GM19035 (cell line): Measurements from ENCODE around the gene SLAMF1.
"Not testable (repeated sequence)": the region's sequence is repeated elsewhere in the genome, so short reads cannot be mapped to it uniquely, and the experiment has no call there.

Experiments used
- ATAC-seq: cut with Tn5 transposase; IDR thresholded peaks from one replicate; pipeline ENCODE4 v1.9.1; 2021; ENCODE audit not compliant: unreplicated experiment

The SLAMF1 gene

GRCh38 chr1:160607011-160607671 lies 39.7 kb downstream of the SLAMF1 start:
- peak; percentile 66 for ATAC-seq

DNA sequence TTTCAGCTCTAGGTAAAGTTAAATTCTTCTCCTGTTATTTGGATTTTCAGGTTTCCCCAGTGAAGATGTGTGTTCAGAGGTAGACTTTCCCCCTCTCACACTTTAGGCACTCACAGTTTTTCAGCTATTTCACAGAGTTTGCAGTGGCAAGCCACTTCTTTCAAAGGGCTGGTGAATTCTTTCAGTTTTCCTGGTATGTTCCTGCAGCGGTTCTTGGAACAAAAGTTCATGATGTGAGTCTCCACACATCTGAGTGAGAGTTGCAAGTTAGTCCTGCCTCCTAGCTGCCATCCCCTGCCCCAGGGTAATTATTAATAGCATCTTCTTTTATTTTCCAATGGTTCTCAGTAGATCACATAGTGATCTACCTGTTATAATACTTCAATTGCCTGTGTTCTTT lies 40.2 kb downstream of the SLAMF1 start:
- ATAC-seq: peak; percentile 4

GRCh38 chr1:160605792-160606479 lies 40.9 kb downstream of the SLAMF1 start:
- ATAC-seq: no peak

DNA sequence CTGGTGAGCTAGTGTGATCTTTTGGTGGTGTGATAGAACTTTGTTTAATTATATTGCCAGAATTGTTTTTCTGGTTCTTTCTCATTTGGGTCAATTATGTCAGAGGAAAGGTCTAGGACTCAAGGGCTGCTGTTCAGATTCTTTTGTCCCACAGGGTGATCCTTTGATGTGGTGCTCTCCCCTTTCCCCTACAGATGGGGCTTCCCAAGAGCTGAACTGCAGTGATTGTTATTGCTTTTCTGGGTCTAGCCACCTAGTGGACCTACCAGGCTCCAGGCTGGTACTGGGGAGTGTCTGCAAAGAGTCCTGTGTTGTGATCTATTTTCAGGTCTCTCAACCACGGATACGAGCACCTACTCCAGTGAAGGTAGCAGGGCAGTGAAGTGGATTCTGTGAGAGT lies 41.6 kb downstream of the SLAMF1 start:
- ATAC-seq: no peak

- no peak for ATAC-seq
These were observed 49.1 kb downstream of the SLAMF1 start for GRCh38 chr1:160597705-160598104.

GRCh38 chr1:160597051-160597450 lies 49.8 kb downstream of the SLAMF1 start:
- ATAC-seq: no peak

DNA sequence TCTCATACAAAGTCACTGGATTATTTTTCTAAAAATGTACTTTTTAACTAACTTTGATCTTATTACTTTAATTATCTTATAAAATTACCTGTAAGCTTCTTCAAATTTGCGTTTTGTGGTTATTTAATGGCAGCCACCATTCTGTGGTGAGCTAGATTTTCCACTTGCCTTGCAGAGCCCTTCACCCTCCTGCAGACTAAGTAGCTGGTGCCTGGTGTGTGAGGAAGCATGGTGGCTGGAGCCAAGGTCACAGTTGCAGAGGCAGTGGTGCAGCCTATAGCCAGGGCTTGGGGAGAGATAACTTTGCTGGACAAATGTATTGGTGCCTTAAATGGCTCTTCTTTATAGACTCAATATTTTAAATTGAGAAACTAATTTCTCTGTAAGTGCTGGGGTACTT lies 56.4 kb downstream of the SLAMF1 start:
- no peak for ATAC-seq

DNA sequence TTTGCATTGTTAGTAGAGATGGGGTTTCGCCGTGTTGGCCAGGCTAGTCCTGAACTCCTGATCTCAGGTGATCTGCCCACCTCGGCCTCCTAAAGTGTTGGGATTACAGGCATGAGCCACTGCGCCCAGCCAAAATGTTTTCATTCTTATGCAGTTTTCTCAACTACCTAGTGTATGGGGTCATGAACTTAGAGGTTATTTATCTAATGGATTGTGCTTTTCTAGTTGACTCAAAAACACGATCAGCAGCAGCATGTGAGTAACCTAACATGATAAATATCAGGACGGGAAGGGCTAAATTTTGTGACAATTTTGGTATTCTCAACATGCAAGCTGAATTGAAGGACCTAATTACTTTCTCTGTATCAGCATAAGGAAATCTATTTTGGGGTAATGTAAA lies 58.4 kb downstream of the SLAMF1 start:
- no peak for ATAC-seq

DNA sequence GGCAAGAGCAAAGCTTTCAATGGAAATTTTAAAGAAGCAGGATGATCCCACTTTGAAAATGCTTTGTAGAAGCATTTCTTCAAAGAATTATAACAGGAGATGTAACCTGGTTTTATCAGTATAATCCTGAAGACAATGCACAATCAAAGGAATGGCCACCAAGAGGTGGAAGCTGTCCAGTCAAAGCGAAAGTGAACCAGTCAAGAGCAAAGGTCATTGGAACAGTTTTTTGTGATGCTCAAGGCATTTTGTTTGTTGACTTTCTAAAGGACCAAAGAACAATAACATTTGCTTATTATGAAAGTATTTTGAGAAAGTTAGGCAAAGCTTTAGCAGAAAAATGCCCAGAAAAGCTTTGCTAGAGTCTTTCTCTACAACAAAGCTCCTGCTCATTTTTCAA lies 62.1 kb downstream of the SLAMF1 start:
- ATAC-seq: no peak

GRCh38 chr1:160582976-160583375 lies 63.9 kb downstream of the SLAMF1 start:
- ATAC-seq: not testable (repeated sequence)

GRCh38 chr1:160581961-160582360 lies 64.9 kb downstream of the SLAMF1 start:
- ATAC-seq: no peak

DNA sequence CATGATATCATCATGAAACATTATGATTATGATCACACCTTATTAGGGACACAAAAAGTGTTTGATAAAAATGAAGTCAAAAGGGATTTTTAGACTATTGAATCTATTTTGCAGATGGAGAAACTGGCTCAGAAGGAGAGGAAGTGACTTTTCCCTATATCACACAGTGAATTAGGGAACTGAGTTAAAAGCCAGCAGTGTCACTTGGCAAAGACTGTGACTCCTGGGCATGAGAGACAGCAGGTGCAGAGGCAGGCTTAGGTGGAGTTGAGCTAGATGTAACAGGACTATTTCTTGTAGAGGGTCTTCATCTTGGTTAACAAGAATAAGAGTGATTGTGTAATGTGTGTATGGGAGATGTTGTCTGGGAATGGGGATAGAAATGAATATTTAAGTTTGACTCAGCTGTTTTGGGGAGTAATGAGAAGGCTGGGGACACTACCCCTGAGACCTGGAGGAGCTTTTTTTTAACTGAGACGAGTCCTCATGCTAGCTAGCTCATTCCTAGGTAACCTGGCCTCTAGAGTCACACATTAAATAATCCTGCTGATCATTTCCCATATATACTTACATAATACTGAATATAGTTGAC lies 66.5 kb downstream of the SLAMF1 start:
- no peak for ATAC-seq

DNA sequence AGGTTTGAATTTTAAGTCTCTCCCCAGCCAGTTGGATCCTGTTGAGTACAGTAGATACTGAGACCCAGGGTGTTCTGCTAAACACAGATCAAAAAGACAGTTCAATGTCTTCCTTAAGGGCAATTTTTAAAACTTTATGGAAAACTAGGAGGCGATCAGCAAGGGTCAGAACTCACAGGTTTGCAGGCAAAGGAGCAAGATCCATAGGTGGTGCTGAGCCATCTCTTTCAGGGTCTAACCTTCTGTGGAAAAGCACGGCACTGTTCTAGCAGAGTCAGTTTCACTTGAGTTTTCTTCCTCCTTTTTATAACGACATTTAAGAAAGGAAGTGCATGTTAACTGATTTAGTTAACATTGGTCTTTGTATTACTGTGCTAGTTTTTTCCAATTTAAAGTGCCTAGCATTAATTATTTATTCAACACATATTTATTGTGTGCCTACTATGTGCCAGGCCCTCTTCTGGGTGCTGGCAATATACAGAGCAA lies 67.6 kb downstream of the SLAMF1 start, which contains the start of gene CD84:
Gene CD84 (minus strand): TSS at position 281 of the 486 bp plus-strand sequence. CDS start 59 bp downstream, at position 222.
- ATAC-seq: no peak

DNA sequence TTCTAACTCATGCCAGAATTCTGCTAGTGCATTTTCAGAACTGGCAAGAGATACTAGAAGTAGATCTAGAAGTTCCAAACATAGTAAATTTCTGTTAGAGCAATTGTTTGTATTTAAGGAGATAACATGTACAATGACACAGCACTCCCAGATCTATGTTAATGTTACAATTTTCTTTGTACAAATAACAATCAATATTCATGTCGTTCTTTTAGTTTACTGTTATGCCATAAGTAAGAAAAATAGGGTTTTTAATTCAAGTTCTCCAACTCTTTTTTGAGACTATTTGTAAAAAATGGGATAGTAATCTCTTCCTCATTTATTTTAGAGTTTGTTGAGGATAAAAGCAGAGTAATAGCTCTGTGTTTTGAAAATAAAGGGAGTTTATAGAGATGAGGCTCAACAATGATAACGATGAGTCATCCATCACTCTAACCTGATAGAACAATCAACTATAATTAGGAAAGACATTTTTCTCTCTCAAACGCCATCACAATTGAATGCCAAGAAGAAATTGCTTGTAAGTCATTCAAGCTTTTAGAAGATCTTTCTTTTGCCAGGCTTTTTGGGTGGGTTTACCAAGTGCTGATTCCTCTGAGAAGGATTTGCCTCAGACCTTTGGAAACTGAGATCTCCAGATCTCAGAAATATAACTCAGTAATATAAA lies 68.2 kb downstream of the SLAMF1 start:
- no peak for ATAC-seq

GRCh38 chr1:160578175-160578524 lies 68.7 kb downstream of the SLAMF1 start:
- ATAC-seq: no peak

GRCh38 chr1:160577671-160578070 lies 69.2 kb downstream of the SLAMF1 start:
- ATAC-seq: no peak

- no peak for ATAC-seq
These were observed 70.0 kb downstream of the SLAMF1 start for GRCh38 chr1:160576884-160577283.

DNA sequence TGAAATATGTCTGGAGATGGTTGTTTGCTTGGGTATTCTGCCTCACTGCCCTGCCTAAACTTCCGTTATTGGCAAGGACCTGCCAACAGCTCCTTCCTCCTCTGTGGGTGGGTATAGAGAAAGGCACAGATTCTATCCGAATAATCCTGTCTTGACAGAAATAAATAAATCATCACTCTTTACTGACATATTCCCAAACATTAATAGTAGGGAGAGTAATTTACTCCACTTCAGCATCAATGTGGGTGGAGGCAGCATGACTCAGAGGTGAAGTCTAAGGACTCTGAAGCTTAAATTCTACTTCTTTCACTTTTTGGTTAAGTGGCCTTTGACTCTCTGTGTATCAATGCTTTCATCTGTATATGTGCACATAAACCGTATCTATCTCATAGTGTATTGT lies 70.5 kb downstream of the SLAMF1 start:
- ATAC-seq: no peak

- no peak for ATAC-seq
These were observed 71.7 kb downstream of the SLAMF1 start for GRCh38 chr1:160575112-160575664.

GRCh38 chr1:160570840-160571239 lies 76.0 kb downstream of the SLAMF1 start:
- no peak for ATAC-seq

DNA sequence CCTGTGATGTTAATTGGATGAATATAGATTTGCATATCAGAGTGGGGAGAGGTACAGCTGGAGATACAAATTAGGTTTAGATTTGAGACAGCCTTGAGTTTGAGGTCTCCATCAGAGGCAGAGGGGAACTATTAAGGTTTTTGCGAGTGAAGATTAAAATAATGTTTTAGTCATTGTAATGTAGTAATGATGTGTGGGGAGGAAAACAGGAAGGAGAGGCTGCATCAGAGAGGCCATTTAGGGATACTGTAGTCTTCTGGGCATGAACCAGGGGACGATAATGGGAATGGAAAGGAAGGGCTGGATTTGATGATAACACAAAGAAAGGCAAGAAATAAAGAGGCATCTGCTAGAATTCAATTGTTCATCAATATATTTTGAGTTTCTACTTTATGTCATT lies 77.0 kb downstream of the SLAMF1 start:
- no peak for ATAC-seq
